PC-9 (cell line): ENCODE measurements around the gene EVL. TPM values are rescaled to one million over a fixed set of nuclear protein-coding genes. Genes with fewer than 3 reads are reported as not detected.

ENCODE experiments used
- BruUV-seq: library from RNA; stranded (reverse); fragments of 400-500 nt; replicated peaks from 2 replicates; lab custom pipeline; 2021; lab: Mats Ljungman, UMichigan
- CTCF ChIA-PET: fragments of 300-600 bp; sonication (Branson Sonifier 250); formaldehyde crosslinking; loops from one replicate; lab custom pipeline; 2022; ENCODE audit warnings: antibody characterized with exemption; lab: Charles Lee
- POLR2A ChIA-PET: fragments of 300-600 bp; sonication (Branson Sonifier 250); formaldehyde crosslinking; loops from one replicate; lab custom pipeline; 2022; ENCODE audit warnings: antibody characterized with exemption; ENCODE audit not compliant: unreplicated experiment; lab: Charles Lee
- DNase-seq, 2 experiments: peaks; one replicate each; pipeline versions ENCODE4 v3.0.0 to v3.0.0-alpha.2; 2015 to 2022; ENCODE audit warnings: mixed read lengths in 1 of 2
- H2AFZ ChIP-seq: fragments of 200-600 bp; sonication (generic); 2 replicates; pipeline ENCODE4 v1.8.1; 2017; ENCODE audit warnings: antibody characterized with exemption
- H3F3A ChIP-seq: fragments of 200-600 bp; sonication (generic); 2 replicates; pipeline ENCODE4 v1.8.1; 2017; ENCODE audit warnings: antibody characterized with exemption, mild to moderate bottlenecking, low read depth; ENCODE audit not compliant: insufficient read depth
- H3K27ac ChIP-seq: fragments of 200-600 bp; sonication (generic); 2 replicates; pipeline ENCODE4 v1.6.1; 2016; ENCODE audit warnings: mixed run types
- H3K27me3 ChIP-seq: fragments of 200-600 bp; sonication (generic); 2 replicates; pipeline ENCODE4 v1.6.1; 2016; ENCODE audit warnings: low read depth, mixed run types; ENCODE audit not compliant: insufficient read depth
- H3K36me3 ChIP-seq: fragments of 200-600 bp; sonication (generic); 2 replicates; pipeline ENCODE4 v1.6.1; 2016; ENCODE audit warnings: low read depth, mixed run types
- H3K4me1 ChIP-seq: fragments of 200-600 bp; sonication (generic); replicated peaks from 2 replicates; pipeline ENCODE4 v1.6.1; 2016; ENCODE audit warnings: mixed run types; ENCODE audit not compliant: insufficient read depth
- H3K4me2 ChIP-seq: fragments of 200-600 bp; sonication (generic); 2 replicates; pipeline ENCODE4 v1.6.1; 2017; ENCODE audit warnings: mixed run types
- H3K4me3 ChIP-seq: fragments of 200-600 bp; sonication (generic); 2 replicates; pipeline ENCODE4 v1.6.1; 2016; ENCODE audit warnings: mixed run types
- H3K79me2 ChIP-seq: fragments of 200-600 bp; sonication (generic); 2 replicates; pipeline ENCODE4 v1.6.1; 2017; ENCODE audit warnings: low read depth, mixed run types
- H3K9me2 ChIP-seq: fragments of 200-600 bp; sonication (generic); 2 replicates; pipeline ENCODE4 v1.8.1; 2017; ENCODE audit warnings: mild to moderate bottlenecking; ENCODE audit not compliant: insufficient read depth
- H3K9me3 ChIP-seq: fragments of 200-600 bp; sonication (generic); 2 replicates; pipeline ENCODE4 v1.8.1; 2016; ENCODE audit warnings: low read depth; ENCODE audit not compliant: insufficient read depth
- H4K20me1 ChIP-seq: fragments of 200-600 bp; sonication (generic); 2 replicates; pipeline ENCODE4 v1.8.1; 2017; ENCODE audit not compliant: insufficient read depth
- EZH2 ChIP-seq: fragments of 200-600 bp; sonication (generic); IDR thresholded peaks from 2 replicates; pipeline ENCODE4 v1.8.0; 2017; ENCODE audit warnings: antibody characterized with exemption, low read depth
- intact Hi-C: fragments of 100-400 bp; cut with micrococcal nuclease; formaldehyde crosslinking; loops from one replicate; pipeline ENCODE4 v1.10.0; 2022; ENCODE audit not compliant: unreplicated experiment
- total RNA-seq: library from RNA; stranded (reverse); gene quantifications from 2 replicates; pipeline ENCODE4 v1.2.3, GENCODE V29; 2021
- TF ChIP-seq, protein P1 (sequence below): fragments of 200-600 bp; sonication (generic); conservative IDR thresholded peaks from 2 replicates; pipeline ENCODE4 v1.6.1; 2017; ENCODE audit warnings: mixed run types, antibody characterized with exemption, mild to moderate bottlenecking, moderate library complexity

Gene EVL
- total RNA-seq, 1 experiment from 2014 or later: 5.9 TPM

- no peak overlapping the region for H3K4me3 ChIP-seq
- CTCF ChIA-PET: no interaction called here
- TF ChIP-seq, protein P1, sequence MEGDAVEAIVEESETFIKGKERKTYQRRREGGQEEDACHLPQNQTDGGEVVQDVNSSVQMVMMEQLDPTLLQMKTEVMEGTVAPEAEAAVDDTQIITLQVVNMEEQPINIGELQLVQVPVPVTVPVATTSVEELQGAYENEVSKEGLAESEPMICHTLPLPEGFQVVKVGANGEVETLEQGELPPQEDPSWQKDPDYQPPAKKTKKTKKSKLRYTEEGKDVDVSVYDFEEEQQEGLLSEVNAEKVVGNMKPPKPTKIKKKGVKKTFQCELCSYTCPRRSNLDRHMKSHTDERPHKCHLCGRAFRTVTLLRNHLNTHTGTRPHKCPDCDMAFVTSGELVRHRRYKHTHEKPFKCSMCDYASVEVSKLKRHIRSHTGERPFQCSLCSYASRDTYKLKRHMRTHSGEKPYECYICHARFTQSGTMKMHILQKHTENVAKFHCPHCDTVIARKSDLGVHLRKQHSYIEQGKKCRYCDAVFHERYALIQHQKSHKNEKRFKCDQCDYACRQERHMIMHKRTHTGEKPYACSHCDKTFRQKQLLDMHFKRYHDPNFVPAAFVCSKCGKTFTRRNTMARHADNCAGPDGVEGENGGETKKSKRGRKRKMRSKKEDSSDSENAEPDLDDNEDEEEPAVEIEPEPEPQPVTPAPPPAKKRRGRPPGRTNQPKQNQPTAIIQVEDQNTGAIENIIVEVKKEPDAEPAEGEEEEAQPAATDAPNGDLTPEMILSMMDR: no peak
- TF ChIP-seq EZH2: no peak
- POLR2A ChIA-PET: no interaction called here
- no peak for DNase-seq
- no TSS peak for BruUV-seq
- H3F3A ChIP-seq: no peaks in the 10 kb centered on the region
- no peaks in the 10 kb centered on the region for H3K27me3 ChIP-seq
- no peaks in the 10 kb centered on the region for H3K9me3 ChIP-seq
- H3K36me3 ChIP-seq: no peaks in the 10 kb centered on the region
- H3K4me2 ChIP-seq: no peak overlapping the region
- H3K4me1 ChIP-seq: peaks cover 10% of the 10 kb centered on the region; the same call in 1 of the 2 replicates
- intact Hi-C loops: no loop called here
- H4K20me1 ChIP-seq: no peaks in the 10 kb centered on the region
- no peak overlapping the region for H2AFZ ChIP-seq
- no peaks in the 10 kb centered on the region for H3K9me2 ChIP-seq
- H3K27ac ChIP-seq: no peak overlapping the region
- H3K79me2 ChIP-seq: no peaks in the 10 kb centered on the region
These were observed 46.7 kb upstream of the EVL start for GRCh38 chr14:100018482-100018881.

GRCh38 chr14:100019156-100019744 is 46.0 kb upstream of the EVL start:
- Histone ChIP-seq H2AFZ (no peak overlapping the region), H3K9me3 (no peaks in the 10 kb centered on the region), H3K36me3 (no peaks in the 10 kb centered on the region), H3K27ac (no peak overlapping the region), H3K4me1 (peaks cover 10% of the 10 kb centered on the region; the same call in 1 of the 2 replicates), H3K4me2 (no peak overlapping the region; the same call in 1 of the 2 replicates), H3K27me3 (no peaks in the 10 kb centered on the region), H3K79me2 (no peaks in the 10 kb centered on the region), H3K9me2 (no peaks in the 10 kb centered on the region), H3F3A (no peaks in the 10 kb centered on the region), H4K20me1 (no peaks in the 10 kb centered on the region), H3K4me3 (no peak overlapping the region)
- BruUV-seq: no TSS peak
- TF ChIP-seq, protein P1: no peak
- no peak for TF ChIP-seq EZH2
- ChIA-PET POLR2A (no interaction called here), CTCF (no interaction called here)
- intact Hi-C loops: no loop called here
- no peak for DNase-seq

GRCh38 chr14:100020629-100021028 is 44.6 kb upstream of the EVL start:
- Histone ChIP-seq H3K4me3 (no peak overlapping the region), H3K9me3 (no peaks in the 10 kb centered on the region), H3K79me2 (no peaks in the 10 kb centered on the region), H3F3A (no peaks in the 10 kb centered on the region), H3K36me3 (no peaks in the 10 kb centered on the region), H3K27ac (no peak overlapping the region), H4K20me1 (no peaks in the 10 kb centered on the region), H2AFZ (no peak overlapping the region), H3K27me3 (no peaks in the 10 kb centered on the region), H3K4me2 (no peak overlapping the region), H3K9me2 (no peaks in the 10 kb centered on the region), H3K4me1 (peaks cover 19% of the 10 kb centered on the region)
- no TSS peak for BruUV-seq
- ChIA-PET CTCF (no interaction called here), POLR2A (no interaction called here)
- no peak for DNase-seq
- intact Hi-C loops: no loop called here
- TF ChIP-seq, protein P1: no peak
- no peak for TF ChIP-seq EZH2
